Adrenal gland (tissue), 5 donors: ENCODE measurements around the gene COL6A3.

Source experiments
- CTCF ChIP-seq, 6 experiments: fragments of 450-650 bp in 4 of 6; fragments of 200-600 bp in 2 of 6; sonication (generic) in 1 of 6; IDR thresholded peaks; 1 replicate in 5 of 6; 2 replicates in 1 of 6; pipeline versions ENCODE4 v1.5.1 to v1.8.0; 2016 to 2021; ENCODE audit warnings: antibody characterized with exemption in 6 of 6, mild to moderate bottlenecking in 2 of 6, moderate library complexity in 1 of 6
- POLR2A ChIP-seq, 2 donors: fragments of 450-650 bp; IDR thresholded peaks; one replicate each; pipeline ENCODE4 v1.6.1; 2017; ENCODE audit warnings: antibody characterized with exemption in 2 of 2, mild to moderate bottlenecking in 2 of 2, moderate library complexity in 1 of 2
- donor health status: DM: no; HTN: no; CAD: no.

GRCh38 chr2:237435844-237436587 lies 22.1 kb upstream of the COL6A3 start:
- no peak for TF ChIP-seq CTCF (IDR thresholded peaks at IDR 0.05)
- no peak for TF ChIP-seq POLR2A (IDR thresholded peaks at IDR 0.05)
